ENCODE results near the gene SYNPO2.

- TF ChIP-seq CTCF (conservative IDR thresholded peaks at IDR 0.05; ENCODE audit: low read depth, low read length) (no peak), EZH2 (IDR thresholded peaks at IDR 0.05; ENCODE audit: borderline replicate concordance, low read depth, low read length, poor library complexity, severe bottlenecking) (no peak)
Observed at GRCh38 chr4:118904935-118905334, 16.3 kb downstream of the SYNPO2 start.

Measured in A673 (cell line).